Activated T-cell treated with anti-CD3 and anti-CD28 coated beads, Interleukin-2, amount 50 U/mL, for 4 hours (primary cell): ENCODE data around the gene SPC24. TPM values are rescaled to one million over a fixed set of nuclear protein-coding genes. Genes with fewer than 3 reads are reported as not detected.
"Not testable (repeated sequence)": the region's sequence is repeated elsewhere in the genome, so short reads cannot be mapped to it uniquely, and the experiment has no call there.

Experiments
- ATAC-seq, 2 donors: fragments of 200-7000 bp; cut with Tn5 transposase; one replicate each; pipeline ENCODE4 v1.10.0; 2021
- DNase-seq: peaks from one replicate; pipeline ENCODE4 v3.0.0-alpha.2; 2020
- H3K27me3 Mint-ChIP-seq: one replicate; pipeline ENCODE4 v1.8.0; 2021; ENCODE audit warnings: low read depth, mixed read lengths
- H3K36me3 Mint-ChIP-seq: one replicate; pipeline ENCODE4 v1.8.0; 2022; ENCODE audit warnings: mixed read lengths; ENCODE audit not compliant: insufficient read depth
- H3K4me1 Mint-ChIP-seq: one replicate; pipeline ENCODE4 v1.8.0; 2021; ENCODE audit warnings: low read depth, mixed read lengths
- H3K4me3 Mint-ChIP-seq: one replicate; pipeline ENCODE4 v1.8.0; 2021; ENCODE audit warnings: mild to moderate bottlenecking, moderate library complexity, mixed read lengths
- H3K9me3 Mint-ChIP-seq: one replicate; pipeline ENCODE4 v1.8.0; 2021; ENCODE audit warnings: mixed read lengths
- total RNA-seq, 3 donors: library from RNA; stranded (reverse); gene quantifications; one replicate each; pipeline ENCODE4 v1.2.1, GENCODE V29; 2021

The SPC24 gene
- total RNA-seq, 3 donors from 2014 or later, result 7.0 to 12.8 (median 7.6) TPM

DNA sequence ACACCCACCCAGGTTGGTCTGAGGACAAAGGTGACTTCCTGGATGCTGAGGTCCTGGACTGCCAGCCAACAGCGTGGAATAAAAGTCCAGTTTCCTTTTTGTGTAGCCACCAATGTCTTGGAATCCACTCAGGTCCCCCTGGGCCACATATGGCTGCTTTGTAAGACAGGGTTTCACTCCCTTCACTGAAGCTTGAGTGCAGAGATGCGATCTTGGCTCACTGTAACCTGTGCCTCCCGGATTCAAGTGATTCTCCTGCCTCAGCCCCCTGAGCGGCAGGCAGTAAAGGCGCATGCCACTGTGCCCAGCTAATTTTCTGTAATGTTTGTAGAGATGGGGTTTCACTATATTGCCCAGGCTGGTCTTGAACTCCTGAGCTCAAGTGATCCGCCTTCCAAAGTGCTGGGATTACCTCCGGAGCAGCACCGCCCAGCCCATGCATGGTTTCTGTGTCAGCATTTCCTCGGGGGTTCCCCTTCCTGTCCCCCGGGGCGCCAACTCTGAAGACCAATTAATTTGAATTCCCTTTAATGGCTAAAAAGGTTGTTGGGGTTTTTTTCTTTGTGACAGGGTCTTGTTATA is 24.2 kb upstream of the SPC24 start:
- no peak for ATAC-seq

DNA sequence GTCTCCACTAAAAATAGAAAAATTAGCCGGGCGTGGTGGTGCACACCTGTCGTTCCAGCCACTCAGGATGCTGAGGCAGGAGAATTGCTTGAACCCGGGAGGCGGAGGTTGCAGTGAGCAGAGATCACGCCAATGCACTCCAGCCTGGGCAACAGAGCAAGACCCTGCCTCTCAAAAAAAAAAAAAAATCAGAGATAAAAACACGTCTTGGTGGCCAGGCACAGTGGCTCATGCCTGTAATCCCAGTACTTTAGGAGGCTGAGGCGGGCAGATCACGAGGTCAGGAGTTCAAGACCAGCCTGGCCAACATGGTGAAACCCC is 23.5 kb upstream of the SPC24 start:
- H3K9me3 Mint-ChIP-seq, H3K4me1 Mint-ChIP-seq, H3K36me3 Mint-ChIP-seq, H3K27me3 Mint-ChIP-seq, ATAC-seq, H3K4me3 Mint-ChIP-seq, DNase-seq: not testable (repeated sequence)

More for the DNA sequence above, 24.2 kb upstream of the SPC24 start:
- DNase-seq, result no peak
- Mint-ChIP-seq H3K4me1 (peaks cover 8% of the 10 kb centered on the region), H3K36me3 (no peaks in the 10 kb centered on the region), H3K9me3 (no peaks in the 10 kb centered on the region), H3K4me3 (no peak overlapping the region), H3K27me3 (peaks cover 2% of the 10 kb centered on the region)

DNA sequence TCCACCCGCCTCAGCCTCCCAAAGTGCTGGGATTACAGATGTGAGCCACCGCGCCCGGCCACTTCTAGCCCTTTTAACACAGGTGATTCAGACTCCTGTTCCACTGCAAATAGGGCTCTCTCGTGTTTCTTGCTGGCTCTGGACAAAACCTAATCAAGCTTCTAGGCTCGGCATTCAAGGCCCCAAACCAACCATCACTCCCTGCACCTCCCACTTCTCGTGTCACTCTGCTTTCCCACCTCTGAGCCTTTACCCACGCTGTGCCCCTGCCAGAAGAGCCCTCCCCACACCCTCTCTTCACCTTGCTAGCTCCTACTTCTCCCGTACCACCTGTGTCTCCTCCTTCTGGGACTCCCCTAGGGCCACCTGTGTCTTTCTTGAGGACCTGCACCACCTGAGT is 22.0 kb upstream of the SPC24 start:
- Mint-ChIP-seq H3K4me1 (peaks cover 8% of the 10 kb centered on the region), H3K27me3 (peaks cover 2% of the 10 kb centered on the region), H3K9me3 (no peaks in the 10 kb centered on the region), H3K36me3 (no peaks in the 10 kb centered on the region), H3K4me3 (no peak overlapping the region)
- DNase-seq (no peak), ATAC-seq (no peak)

DNA sequence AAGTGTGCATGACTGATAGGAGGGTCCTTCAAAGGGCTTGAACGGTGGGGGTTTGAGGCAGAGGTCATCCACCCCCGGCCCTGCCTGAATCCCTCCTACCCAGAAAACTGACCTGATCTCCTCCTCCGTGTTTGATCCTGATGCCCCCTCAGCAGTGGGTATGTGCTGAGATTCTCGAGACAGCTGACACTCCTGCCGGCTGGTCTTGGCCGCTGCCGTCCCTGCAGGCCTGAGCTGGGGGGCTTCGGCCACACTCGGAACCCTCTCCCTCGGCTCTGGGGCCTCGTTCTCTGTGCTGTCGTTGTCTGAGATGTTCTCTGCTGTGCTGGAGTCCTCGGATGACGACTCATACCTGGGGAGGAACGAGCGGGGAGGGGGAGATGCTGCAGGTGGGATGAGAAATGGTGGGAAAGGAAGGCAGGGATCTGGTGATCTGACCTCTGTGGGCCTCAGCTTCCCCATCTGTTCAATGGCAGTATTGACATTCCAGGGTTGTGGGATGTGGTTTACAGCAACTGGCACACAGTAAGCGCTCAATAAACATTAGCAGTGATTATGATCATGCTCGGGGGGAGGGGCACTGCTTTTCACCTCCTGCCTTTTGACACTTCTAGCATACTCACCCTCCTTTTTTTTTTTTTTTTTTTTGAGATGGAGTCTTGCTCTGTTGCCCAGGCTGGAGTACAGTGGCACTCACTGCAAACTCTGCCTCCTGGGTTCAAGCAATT is 21.0 kb upstream of the SPC24 start:
- no peak overlapping the region for H3K4me3 Mint-ChIP-seq
- ATAC-seq (no peak), DNase-seq (no peak)
- peaks cover 8% of the 10 kb centered on the region for H3K4me1 Mint-ChIP-seq
- H3K27me3 Mint-ChIP-seq, result peaks cover 2% of the 10 kb centered on the region
- H3K9me3 Mint-ChIP-seq, result no peaks in the 10 kb centered on the region
- H3K36me3 Mint-ChIP-seq, result no peaks in the 10 kb centered on the region

DNA sequence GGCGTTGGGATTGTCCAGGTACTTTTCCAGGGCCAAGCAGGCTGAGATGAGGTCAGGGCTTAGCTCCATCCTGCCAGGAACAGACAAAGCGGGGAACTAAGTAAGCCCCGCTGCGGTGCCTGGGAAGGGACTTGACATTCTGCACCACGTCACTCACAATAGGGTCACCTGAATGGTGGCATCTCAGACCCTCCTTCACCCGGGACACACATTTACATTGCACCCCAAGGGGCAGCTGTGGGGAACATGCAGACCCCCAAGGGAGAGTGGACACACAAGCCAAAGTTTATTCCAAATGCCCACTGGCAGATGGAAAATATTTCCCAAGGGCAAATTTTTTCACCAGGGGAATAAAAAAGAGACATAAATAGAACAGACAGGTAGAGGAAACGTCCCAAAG is 20.3 kb upstream of the SPC24 start:
- H3K4me3 Mint-ChIP-seq, result no peak overlapping the region
- H3K36me3 Mint-ChIP-seq, result no peaks in the 10 kb centered on the region
- peaks cover 8% of the 10 kb centered on the region for H3K4me1 Mint-ChIP-seq
- peaks cover 2% of the 10 kb centered on the region for H3K27me3 Mint-ChIP-seq
- no peaks in the 10 kb centered on the region for H3K9me3 Mint-ChIP-seq
- DNase-seq (no peak), ATAC-seq (no peak)

DNA sequence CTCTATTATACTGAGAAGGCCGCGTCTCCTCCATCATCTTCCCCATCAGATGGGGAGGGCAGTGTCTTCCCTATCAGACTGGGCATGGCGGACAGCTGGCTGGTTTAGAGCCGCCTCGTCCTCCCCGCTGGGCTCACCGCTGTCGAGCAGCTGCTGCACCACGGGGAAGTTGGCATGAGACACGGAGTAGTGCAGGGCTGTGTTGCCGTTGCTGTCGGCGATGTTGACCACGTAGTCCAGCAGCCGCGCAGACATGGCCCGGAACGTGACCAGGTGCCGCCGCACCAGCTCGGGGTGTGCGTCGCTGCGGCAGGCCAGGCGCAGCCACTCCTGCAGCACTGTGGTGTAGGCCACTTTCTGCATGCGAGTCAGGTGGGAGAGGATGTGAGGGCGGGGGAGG is 18.8 kb upstream of the SPC24 start:
- Mint-ChIP-seq H3K9me3 (no peaks in the 10 kb centered on the region), H3K27me3 (peaks cover 2% of the 10 kb centered on the region), H3K4me3 (no peak overlapping the region), H3K4me1 (no peaks in the 10 kb centered on the region), H3K36me3 (no peaks in the 10 kb centered on the region)
- ATAC-seq, result no peak
- no peak for DNase-seq

DNA sequence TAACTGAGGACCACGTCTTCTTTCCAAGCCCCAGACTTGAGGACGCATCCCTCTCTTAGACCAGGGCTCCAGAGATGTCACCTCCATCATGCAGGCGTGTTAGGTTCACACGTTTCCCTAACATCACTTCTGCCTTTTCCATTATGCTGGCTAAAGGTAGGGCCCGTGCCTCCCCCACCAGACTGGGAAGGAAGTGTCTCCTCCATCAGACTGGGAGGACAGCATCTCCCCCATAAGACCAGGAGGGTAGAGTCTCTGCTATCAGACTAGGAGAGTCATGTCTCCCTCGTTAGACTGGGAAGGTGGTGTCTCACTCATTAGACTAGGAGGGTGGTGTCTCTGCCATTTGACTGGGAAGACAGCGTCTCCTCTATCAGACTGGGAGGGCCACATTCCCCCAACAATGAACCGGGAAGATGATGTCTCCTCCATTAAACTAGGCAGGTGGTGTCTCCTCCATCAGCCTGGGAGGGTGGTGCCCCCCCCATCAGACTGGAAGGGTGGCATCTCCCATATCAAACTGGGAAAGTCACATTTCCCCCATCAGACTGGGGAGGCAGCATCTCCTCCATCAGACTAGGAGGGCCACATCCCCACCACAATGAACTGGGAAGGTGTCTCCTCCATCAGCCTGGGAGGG is 18.1 kb upstream of the SPC24 start:
- H3K36me3 Mint-ChIP-seq, result no peaks in the 10 kb centered on the region
- H3K9me3 Mint-ChIP-seq, result no peaks in the 10 kb centered on the region
- H3K4me3 Mint-ChIP-seq, result no peak overlapping the region
- H3K4me1 Mint-ChIP-seq, result no peaks in the 10 kb centered on the region
- no peak for DNase-seq
- no peak for ATAC-seq
- H3K27me3 Mint-ChIP-seq, result peaks cover 2% of the 10 kb centered on the region

DNA sequence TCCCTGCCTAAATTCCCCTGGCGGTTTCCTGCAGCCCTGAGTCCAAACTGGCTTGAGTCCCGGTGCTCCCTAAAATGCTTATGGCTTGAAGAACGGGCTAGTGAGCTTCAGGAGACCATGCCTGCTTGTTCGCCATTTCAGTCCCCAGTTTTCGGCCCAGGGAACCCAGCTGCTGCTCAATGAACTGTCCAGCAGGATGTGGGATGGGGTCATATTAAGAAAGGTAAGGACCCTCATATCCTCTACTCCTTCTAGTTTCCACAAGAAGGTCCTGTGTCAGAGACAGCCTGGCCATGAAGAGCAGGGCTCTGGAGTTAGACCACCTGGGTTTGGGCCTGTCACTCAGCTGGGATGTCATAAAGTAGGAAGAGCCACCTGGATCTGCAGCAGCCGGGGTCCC is 17.0 kb upstream of the SPC24 start:
- no peaks in the 10 kb centered on the region for H3K36me3 Mint-ChIP-seq
- no peak overlapping the region for H3K4me3 Mint-ChIP-seq
- H3K27me3 Mint-ChIP-seq, result no peaks in the 10 kb centered on the region
- no peaks in the 10 kb centered on the region for H3K9me3 Mint-ChIP-seq
- H3K4me1 Mint-ChIP-seq, result no peaks in the 10 kb centered on the region
- no peak for ATAC-seq
- DNase-seq, result no peak

DNA sequence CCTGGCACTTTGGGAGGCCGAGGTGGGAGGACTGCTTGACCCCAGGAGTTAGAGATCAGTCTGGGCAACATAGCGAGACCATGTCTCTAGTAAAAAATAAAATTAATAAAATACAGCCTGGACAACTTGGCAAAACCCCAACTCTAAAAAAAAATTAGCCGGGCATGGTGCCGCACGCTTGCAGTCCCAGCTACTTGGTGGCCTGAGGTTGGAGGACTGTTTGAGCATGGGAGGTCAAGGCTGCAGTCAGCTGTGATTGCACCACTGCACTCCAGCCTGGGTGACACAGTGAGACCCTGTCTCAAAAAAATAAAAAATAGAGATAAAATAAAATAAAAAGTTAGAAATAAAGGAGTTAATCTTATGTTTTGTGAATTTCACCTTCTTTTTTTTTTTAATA is 15.6 kb upstream of the SPC24 start:
- no peaks in the 10 kb centered on the region for H3K36me3 Mint-ChIP-seq
- H3K9me3 Mint-ChIP-seq, result no peaks in the 10 kb centered on the region
- ATAC-seq (no peak), DNase-seq (no peak)
- H3K27me3 Mint-ChIP-seq, result no peaks in the 10 kb centered on the region
- no peaks in the 10 kb centered on the region for H3K4me1 Mint-ChIP-seq
- no peak overlapping the region for H3K4me3 Mint-ChIP-seq

DNA sequence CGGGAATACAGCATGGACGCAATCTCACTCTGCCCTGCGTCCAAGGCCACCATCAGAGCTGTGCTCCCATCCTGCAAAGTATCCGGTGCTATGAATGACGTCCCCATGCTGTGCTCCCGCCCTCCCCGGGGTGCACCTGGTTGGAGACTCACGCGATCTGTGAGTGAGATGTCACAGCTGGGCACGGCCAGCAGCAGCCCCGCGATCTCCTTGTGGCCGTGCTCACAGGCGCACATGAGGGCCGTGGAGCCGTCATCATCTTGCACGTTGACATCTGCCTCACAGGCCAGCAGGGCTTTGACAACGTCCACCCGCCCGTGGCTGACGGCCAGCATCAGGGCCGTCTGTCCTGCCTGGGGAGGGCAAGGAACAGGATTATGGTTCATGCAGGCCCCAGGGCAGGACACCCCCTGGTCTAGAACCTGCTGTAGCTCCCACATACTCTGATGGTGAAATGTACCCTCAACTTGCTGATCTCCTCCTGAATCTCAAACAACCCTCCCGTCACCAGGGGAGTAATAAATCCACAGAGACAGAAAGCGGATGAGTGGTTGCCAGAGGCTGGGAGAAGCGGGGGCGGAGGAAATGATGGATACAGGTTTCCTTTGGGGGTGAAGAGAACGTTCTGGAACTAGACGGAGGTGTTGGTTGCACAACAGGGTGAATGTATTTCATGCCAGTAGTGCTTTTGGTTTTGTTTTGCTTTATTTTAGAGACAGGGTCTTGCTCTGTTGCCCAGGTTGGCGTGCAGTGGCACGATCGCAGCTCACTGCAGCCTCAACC is 14.5 kb upstream of the SPC24 start:
- Mint-ChIP-seq H3K4me3 (no peak overlapping the region), H3K9me3 (no peaks in the 10 kb centered on the region)

DNA sequence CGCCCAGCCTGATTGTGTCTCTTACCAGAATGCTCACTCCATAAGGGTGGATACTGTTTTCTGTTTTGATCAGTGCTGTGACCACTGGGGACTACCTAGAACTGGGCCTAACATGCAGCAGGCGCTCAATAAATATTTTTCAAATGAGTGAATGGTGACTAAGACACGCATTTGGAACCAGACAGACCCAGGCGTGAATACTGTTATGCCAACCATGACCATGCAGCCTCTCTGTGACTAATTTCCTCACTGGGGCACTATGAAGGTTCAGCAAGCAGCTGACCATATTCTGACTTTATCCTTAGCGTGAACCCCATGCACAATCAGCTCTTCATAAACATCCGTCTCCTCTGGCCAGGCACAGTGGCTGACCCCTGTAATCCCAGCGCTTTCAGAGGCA is 13.0 kb upstream of the SPC24 start:
- Mint-ChIP-seq H3K4me1 (no peaks in the 10 kb centered on the region), H3K9me3 (no peaks in the 10 kb centered on the region), H3K4me3 (no peak overlapping the region), H3K27me3 (no peaks in the 10 kb centered on the region), H3K36me3 (no peaks in the 10 kb centered on the region)
- DNase-seq, result no peak
- ATAC-seq, result no peak

More for the DNA sequence above, 14.5 kb upstream of the SPC24 start:
- Mint-ChIP-seq H3K27me3 (no peaks in the 10 kb centered on the region), H3K36me3 (no peaks in the 10 kb centered on the region), H3K4me1 (no peaks in the 10 kb centered on the region)
- DNase-seq, result no peak
- no peak for ATAC-seq

DNA sequence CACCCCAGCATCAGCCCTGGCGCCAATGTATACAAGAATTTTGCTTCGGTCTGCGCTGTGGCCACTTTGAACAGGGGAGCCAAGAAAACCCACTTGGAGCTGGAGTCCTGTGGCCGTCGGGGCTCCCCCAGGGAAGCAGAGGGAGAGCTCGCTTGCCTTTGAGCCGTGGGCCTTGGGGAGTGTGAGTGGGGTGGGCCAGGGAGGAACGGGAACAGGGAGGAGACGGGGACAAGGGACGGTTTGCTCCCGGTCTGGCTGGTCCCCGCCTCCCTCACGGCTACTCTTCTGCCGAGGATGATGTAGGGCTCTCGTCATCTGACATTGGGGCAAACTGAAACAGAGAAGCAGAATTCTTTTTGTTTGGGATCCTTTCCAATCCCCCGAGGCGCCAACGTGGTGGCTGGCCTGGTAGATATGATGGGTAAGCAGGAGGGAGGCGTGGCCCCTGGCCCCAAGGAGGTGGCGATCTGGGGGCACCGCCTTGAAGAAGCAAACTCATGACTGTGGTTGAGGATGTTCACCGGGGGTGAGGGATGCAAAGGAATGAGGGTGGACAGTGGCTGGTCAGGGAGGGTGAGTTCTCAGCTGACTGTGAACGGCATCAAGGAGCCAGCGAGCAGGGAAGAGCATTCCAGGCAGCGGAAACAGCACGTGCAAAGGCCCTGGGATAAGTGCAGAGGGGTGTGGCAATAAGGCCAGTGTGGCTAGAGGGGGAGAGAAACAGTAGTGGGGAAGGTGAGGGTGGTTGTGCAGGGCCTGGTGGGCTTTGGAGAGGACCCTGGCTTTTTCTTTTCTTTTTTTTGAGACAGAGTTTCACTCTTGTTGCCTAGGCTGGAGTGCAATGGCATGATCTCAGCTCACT is 10.9 kb upstream of the SPC24 start:
- Mint-ChIP-seq H3K9me3 (no peaks in the 10 kb centered on the region), H3K36me3 (no peaks in the 10 kb centered on the region), H3K27me3 (no peaks in the 10 kb centered on the region), H3K4me1 (no peaks in the 10 kb centered on the region), H3K4me3 (no peak overlapping the region)
- ATAC-seq, result no peak
- no peak for DNase-seq

DNA sequence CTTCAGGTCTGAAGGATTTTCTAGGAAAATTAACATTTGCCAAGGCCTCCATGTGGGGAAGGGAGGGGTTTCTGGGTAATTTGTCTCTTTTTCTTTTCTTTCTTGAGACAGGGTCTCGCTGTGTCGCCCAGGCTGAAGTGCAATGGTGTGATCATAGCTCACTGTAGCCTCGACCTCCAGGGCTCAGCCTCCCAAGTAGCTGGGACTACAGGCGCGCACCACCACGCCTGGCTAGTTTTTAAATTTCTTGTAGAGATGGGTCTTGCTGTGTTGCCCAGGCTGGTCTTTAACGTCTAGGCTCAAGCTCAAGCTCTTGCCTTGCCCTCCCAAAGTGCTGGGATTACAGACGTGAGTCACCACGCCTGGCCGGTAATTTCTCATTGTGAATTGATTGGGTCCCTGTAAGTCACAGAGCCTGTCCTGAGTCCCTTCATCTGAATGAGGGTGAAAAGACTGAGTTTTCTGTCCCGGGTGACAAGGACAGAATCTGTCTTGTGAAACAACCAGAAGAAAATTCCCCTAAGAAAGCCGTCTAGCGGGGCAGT is 10.0 kb upstream of the SPC24 start:
- no peaks in the 10 kb centered on the region for H3K27me3 Mint-ChIP-seq
- H3K4me3 Mint-ChIP-seq, result no peak overlapping the region
- no peaks in the 10 kb centered on the region for H3K36me3 Mint-ChIP-seq
- DNase-seq (no peak), ATAC-seq (no peak)
- no peaks in the 10 kb centered on the region for H3K9me3 Mint-ChIP-seq
- no peaks in the 10 kb centered on the region for H3K4me1 Mint-ChIP-seq
